DND-41 (cell line): Measurements from ENCODE around the gene MYNN.

Experiments used
- ATAC-seq: fragments of 200-7000 bp; cut with Tn5 transposase; 3 replicates; pipeline ENCODE4 v1.9.1; 2021; ENCODE audit warnings: low read depth; ENCODE audit not compliant: insufficient read depth
- DNase-seq: peaks from one replicate; pipeline ENCODE4 v3.0.0-alpha.2; 2020
- H2AFZ ChIP-seq: 2 replicates; pipeline ENCODE4 v1.6.0; 2012; ENCODE audit warnings: low read depth, low read length
- H3K27ac ChIP-seq: 2 replicates; pipeline ENCODE4 v1.5.1; 2012; ENCODE audit warnings: low read length, inconsistent platforms
- H3K27me3 ChIP-seq: fragments of 200-600 bp; sonication (generic); 2 replicates; pipeline ENCODE4 v1.6.0; 2012; ENCODE audit warnings: low read length, mild to moderate bottlenecking, inconsistent platforms; ENCODE audit not compliant: insufficient read depth, poor library complexity
- H3K36me3 ChIP-seq: 2 replicates; pipeline ENCODE4 v1.5.1; 2012; ENCODE audit warnings: low read length, inconsistent platforms; ENCODE audit not compliant: insufficient read depth
- H3K4me1 ChIP-seq: 2 replicates; pipeline ENCODE4 v1.5.1; 2012; ENCODE audit warnings: mild to moderate bottlenecking, low read length; ENCODE audit not compliant: insufficient read depth
- H3K4me2 ChIP-seq: 2 replicates; pipeline ENCODE4 v1.6.0; 2012; ENCODE audit warnings: mild to moderate bottlenecking, moderate library complexity, low read length, inconsistent platforms; ENCODE audit not compliant: insufficient read depth
- H3K4me3 ChIP-seq, 2 experiments: fragments of 200-600 bp in 1 of 2; shearing (Covaris generic) in 1 of 2; 2 replicates each; pipeline ENCODE4 v1.5.1; 2012 to 2016; ENCODE audit warnings: inconsistent platforms in 2 of 2, low read length in 2 of 2, mild to moderate bottlenecking in 2 of 2, low read depth in 1 of 2, moderate library complexity in 1 of 2
- H3K79me2 ChIP-seq: 2 replicates; pipeline ENCODE4 v1.6.0; 2012; ENCODE audit warnings: low read length, inconsistent platforms; ENCODE audit not compliant: insufficient read depth
- H3K9ac ChIP-seq: 2 replicates; pipeline ENCODE4 v1.6.0; 2012; ENCODE audit warnings: low read depth, mild to moderate bottlenecking, inconsistent platforms, low read length, moderate library complexity
- H3K9me3 ChIP-seq: 2 replicates; pipeline ENCODE4 v1.5.1; 2012; ENCODE audit warnings: low read length, moderate library complexity, mild to moderate bottlenecking, inconsistent platforms; ENCODE audit not compliant: insufficient read depth, severe bottlenecking
- H4K20me1 ChIP-seq: 2 replicates; pipeline ENCODE4 v1.6.0; 2012; ENCODE audit warnings: low read length; ENCODE audit not compliant: insufficient read depth
- EZH2 ChIP-seq: IDR thresholded peaks from 3 replicates; pipeline ENCODE4 v1.6.1; 2012; ENCODE audit warnings: borderline replicate concordance, low read depth, mild to moderate bottlenecking, moderate library complexity, low read length, inconsistent platforms; ENCODE audit not compliant: severe bottlenecking
- TF ChIP-seq, protein P1 (sequence below): IDR thresholded peaks from 2 replicates; pipeline ENCODE4 v1.5.1; 2012; ENCODE audit warnings: borderline replicate concordance, low read length, moderate library complexity, mild to moderate bottlenecking; ENCODE audit not compliant: poor library complexity, severe bottlenecking; ENCODE audit errors: extremely low read depth

MYNN gene

DNA sequence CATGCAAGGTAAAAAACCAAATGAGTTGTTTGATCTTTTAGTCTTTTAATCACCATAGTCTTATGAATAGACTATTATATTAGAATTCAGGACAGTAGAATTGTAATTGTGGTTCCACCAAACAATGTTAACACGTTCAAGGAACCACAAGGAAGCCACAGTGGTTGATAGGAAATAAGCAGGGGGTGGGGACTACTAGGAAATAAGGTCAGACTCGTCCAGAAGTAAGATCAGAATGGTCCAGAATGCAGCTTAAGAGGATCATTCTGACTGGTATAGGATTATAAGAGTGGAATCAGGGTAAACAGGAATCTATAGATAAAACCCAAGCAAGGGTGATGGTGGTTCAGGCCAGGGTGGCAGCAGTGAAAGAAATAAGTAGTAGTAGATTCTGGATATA, 7.5 kb downstream of the MYNN start:
- ATAC-seq (peak; percentile 33; the same call in 1 of the 3 replicates), DNase-seq (no peak)
- Histone ChIP-seq H3K36me3 (peaks cover 92% of the 10 kb centered on the region), H3K79me2 (peaks cover 21% of the 10 kb centered on the region), H3K4me1 (peaks cover 6% of the 10 kb centered on the region; the same call in 1 of the 2 replicates), H3K27me3 (no peaks in the 10 kb centered on the region), H3K4me2 (no peak overlapping the region), H3K27ac (no peak overlapping the region), H2AFZ (no peak overlapping the region), H4K20me1 (peaks cover 3% of the 10 kb centered on the region; the same call in 1 of the 2 replicates), H3K9me3 (no peaks in the 10 kb centered on the region), H3K4me3 (no peak overlapping the region), H3K9ac (no peak overlapping the region)
- TF ChIP-seq, protein P1, sequence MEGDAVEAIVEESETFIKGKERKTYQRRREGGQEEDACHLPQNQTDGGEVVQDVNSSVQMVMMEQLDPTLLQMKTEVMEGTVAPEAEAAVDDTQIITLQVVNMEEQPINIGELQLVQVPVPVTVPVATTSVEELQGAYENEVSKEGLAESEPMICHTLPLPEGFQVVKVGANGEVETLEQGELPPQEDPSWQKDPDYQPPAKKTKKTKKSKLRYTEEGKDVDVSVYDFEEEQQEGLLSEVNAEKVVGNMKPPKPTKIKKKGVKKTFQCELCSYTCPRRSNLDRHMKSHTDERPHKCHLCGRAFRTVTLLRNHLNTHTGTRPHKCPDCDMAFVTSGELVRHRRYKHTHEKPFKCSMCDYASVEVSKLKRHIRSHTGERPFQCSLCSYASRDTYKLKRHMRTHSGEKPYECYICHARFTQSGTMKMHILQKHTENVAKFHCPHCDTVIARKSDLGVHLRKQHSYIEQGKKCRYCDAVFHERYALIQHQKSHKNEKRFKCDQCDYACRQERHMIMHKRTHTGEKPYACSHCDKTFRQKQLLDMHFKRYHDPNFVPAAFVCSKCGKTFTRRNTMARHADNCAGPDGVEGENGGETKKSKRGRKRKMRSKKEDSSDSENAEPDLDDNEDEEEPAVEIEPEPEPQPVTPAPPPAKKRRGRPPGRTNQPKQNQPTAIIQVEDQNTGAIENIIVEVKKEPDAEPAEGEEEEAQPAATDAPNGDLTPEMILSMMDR = no peak
- no peak for TF ChIP-seq EZH2

DNA sequence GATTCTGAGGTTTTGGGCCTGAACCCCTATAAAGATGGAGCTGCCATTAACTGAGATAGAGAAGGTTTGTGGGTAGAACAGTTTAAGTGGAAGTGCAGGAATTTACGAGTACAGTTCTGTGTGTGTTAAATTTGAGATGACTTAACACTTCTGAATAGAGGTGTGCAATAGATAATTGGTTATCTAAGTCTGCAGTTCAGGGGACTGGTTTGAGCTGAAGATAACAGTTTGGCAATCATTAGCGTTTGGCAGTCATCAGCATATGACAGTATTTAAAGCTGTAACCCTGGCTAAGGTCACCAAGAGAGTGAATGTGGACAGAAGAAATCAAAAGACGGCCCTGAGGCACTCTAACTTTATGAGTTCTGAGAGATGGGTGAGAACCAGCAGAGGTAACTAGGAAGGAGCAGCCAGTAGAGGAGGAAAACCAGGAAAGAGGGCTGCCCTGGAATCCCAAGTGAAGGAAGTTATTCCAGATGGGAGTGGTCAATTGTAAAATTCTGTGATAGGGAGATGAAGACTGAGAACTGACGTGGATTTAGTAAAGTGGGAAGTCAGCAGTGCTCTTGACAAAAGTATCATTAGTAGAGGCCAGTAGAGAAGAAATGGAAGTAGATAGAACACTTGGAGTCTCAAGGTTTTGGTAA, 8.1 kb downstream of the MYNN start:
- Histone ChIP-seq H2AFZ (no peak overlapping the region), H3K4me2 (no peak overlapping the region), H3K79me2 (peaks cover 15% of the 10 kb centered on the region), H3K4me1 (0 out of 2 replicates have a peak, but pooled peaks cover under 1% of the 10 kb centered on the region), H3K4me3 (no peak overlapping the region), H3K27me3 (no peaks in the 10 kb centered on the region), H3K9ac (no peak overlapping the region), H3K9me3 (no peaks in the 10 kb centered on the region), H3K36me3 (peaks cover 92% of the 10 kb centered on the region), H3K27ac (no peak overlapping the region), H4K20me1 (peaks cover 3% of the 10 kb centered on the region; the same call in 1 of the 2 replicates)
- TF ChIP-seq EZH2 = no peak
- TF ChIP-seq, protein P1 = no peak
- no peak for DNase-seq
- no peak for ATAC-seq

DNA sequence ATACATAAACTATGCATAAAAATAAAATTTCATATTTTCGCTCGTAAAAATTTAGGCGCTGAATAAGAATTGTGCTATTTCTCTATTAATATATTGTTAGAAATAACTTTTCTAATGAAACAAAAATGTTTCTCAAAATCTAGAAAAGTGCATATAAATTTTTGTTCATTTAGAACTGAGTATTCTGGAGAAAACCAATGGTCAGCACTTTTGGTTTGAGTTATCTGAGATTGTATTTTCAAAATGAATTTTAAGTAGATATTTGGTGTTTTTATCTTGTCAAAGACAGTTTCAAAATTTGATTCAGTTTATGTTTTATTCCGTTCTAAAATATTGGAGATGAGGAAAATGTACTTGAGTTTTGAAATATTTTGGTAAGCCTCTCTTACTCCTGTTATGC, 13.9 kb downstream of the MYNN start:
- no peak overlapping the region for H2AFZ ChIP-seq
- H3K4me3 ChIP-seq = no peak overlapping the region
- no peak for ATAC-seq
- no peak overlapping the region for H3K27ac ChIP-seq
- H4K20me1 ChIP-seq = no peaks in the 10 kb centered on the region
- TF ChIP-seq, protein P1 = no peak
- no peak for TF ChIP-seq EZH2
- no peaks in the 10 kb centered on the region for H3K4me1 ChIP-seq
- H3K9ac ChIP-seq = no peak overlapping the region
- peaks cover 74% of the 10 kb centered on the region for H3K36me3 ChIP-seq
- H3K27me3 ChIP-seq = no peaks in the 10 kb centered on the region
- DNase-seq = no peak
- no peak overlapping the region for H3K4me2 ChIP-seq
- H3K79me2 ChIP-seq = no peaks in the 10 kb centered on the region
- no peaks in the 10 kb centered on the region for H3K9me3 ChIP-seq

DNA sequence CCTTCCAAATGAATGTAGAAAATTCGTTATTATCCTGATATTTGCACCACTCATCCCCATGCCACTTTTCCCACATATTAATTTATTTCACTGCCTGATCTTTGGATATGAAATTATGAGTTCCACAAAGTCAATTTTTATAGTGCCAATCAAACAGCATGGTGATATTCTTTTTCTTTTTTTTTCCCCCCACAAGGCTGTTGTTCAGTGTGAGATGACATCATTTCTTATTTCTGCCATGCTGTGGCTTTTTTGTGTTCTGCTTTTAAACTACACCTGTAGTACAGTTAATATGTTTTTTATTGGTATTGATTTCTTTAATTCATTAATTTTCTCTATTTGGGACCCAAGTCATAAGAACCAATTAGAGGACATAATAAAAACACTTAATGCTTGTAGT, 14.6 kb downstream of the MYNN start:
- Histone ChIP-seq H4K20me1 (no peaks in the 10 kb centered on the region), H2AFZ (no peak overlapping the region), H3K4me2 (no peak overlapping the region), H3K79me2 (no peaks in the 10 kb centered on the region), H3K4me1 (no peaks in the 10 kb centered on the region), H3K9me3 (no peaks in the 10 kb centered on the region), H3K4me3 (no peak overlapping the region), H3K27ac (no peak overlapping the region), H3K36me3 (peaks cover 72% of the 10 kb centered on the region), H3K27me3 (no peaks in the 10 kb centered on the region), H3K9ac (no peak overlapping the region)
- TF ChIP-seq EZH2 = no peak
- TF ChIP-seq, protein P1 = no peak
- ATAC-seq = no peak
- no peak for DNase-seq
